ENCODE data around the gene CAMK1G.

CAMK1G gene

GRCh38 chr1:209655411-209656231, 72.1 kb downstream of the CAMK1G start:
- peaks cover 16% of the 10 kb centered on the region for H3K4me1 ChIP-seq (ENCODE audit: control insufficient read depth, insufficient read depth, low read length)
- H3K36me3 ChIP-seq (ENCODE audit: control insufficient read depth in 2 of 2, insufficient read depth in 2 of 2, low read length in 2 of 2): no peaks in the 10 kb centered on the region
- no peak overlapping the region for H3K4me3 ChIP-seq (ENCODE audit: low read length in 2 of 2)
- no peak overlapping the region for H3K27ac ChIP-seq (ENCODE audit: low read length)
- H3K27me3 ChIP-seq (ENCODE audit: control insufficient read depth in 1 of 2, insufficient read depth in 2 of 2, low read length in 2 of 2): no peaks in the 10 kb centered on the region
- no peak overlapping the region for H3K9ac ChIP-seq (ENCODE audit: low read length in 2 of 2)
- no peaks in the 10 kb centered on the region for H3K9me3 ChIP-seq (ENCODE audit: control insufficient read depth in 2 of 2, low read length in 2 of 2)

GRCh38 chr1:209657140-209657879, 73.8 kb downstream of the CAMK1G start:
- Histone ChIP-seq H3K4me3 (ENCODE audit: low read length in 2 of 2) (no peak overlapping the region), H3K27ac (ENCODE audit: low read length) (no peak overlapping the region), H3K4me1 (ENCODE audit: control insufficient read depth, insufficient read depth, low read length) (peaks cover 11% of the 10 kb centered on the region), H3K27me3 (ENCODE audit: control insufficient read depth in 1 of 2, insufficient read depth in 2 of 2, low read length in 2 of 2) (no peaks in the 10 kb centered on the region), H3K36me3 (ENCODE audit: control insufficient read depth in 2 of 2, insufficient read depth in 2 of 2, low read length in 2 of 2) (no peaks in the 10 kb centered on the region), H3K9ac (ENCODE audit: low read length in 2 of 2) (no peak overlapping the region), H3K9me3 (ENCODE audit: control insufficient read depth in 2 of 2, low read length in 2 of 2) (no peaks in the 10 kb centered on the region)

GRCh38 chr1:209657918-209658317, 74.4 kb downstream of the CAMK1G start:
- Histone ChIP-seq H3K27ac (ENCODE audit: low read length) (no peak overlapping the region), H3K9me3 (ENCODE audit: control insufficient read depth in 2 of 2, low read length in 2 of 2) (no peaks in the 10 kb centered on the region), H3K27me3 (ENCODE audit: control insufficient read depth in 1 of 2, insufficient read depth in 2 of 2, low read length in 2 of 2) (no peaks in the 10 kb centered on the region), H3K4me3 (ENCODE audit: low read length in 2 of 2) (no peak overlapping the region), H3K4me1 (ENCODE audit: control insufficient read depth, insufficient read depth, low read length) (peaks cover 6% of the 10 kb centered on the region), H3K36me3 (ENCODE audit: control insufficient read depth in 2 of 2, insufficient read depth in 2 of 2, low read length in 2 of 2) (no peaks in the 10 kb centered on the region), H3K9ac (ENCODE audit: low read length in 2 of 2) (no peak overlapping the region)

GRCh38 chr1:209659909-209660308, 76.4 kb downstream of the CAMK1G start:
- H3K27ac ChIP-seq (ENCODE audit: low read length): no peak overlapping the region
- no peaks in the 10 kb centered on the region for H3K27me3 ChIP-seq (ENCODE audit: control insufficient read depth in 1 of 2, insufficient read depth in 2 of 2, low read length in 2 of 2)
- H3K9ac ChIP-seq (ENCODE audit: low read length in 2 of 2): no peak overlapping the region
- H3K9me3 ChIP-seq (ENCODE audit: control insufficient read depth in 2 of 2, low read length in 2 of 2): no peaks in the 10 kb centered on the region
- H3K4me3 ChIP-seq (ENCODE audit: low read length in 2 of 2): no peak overlapping the region
- no peaks in the 10 kb centered on the region for H3K4me1 ChIP-seq (ENCODE audit: control insufficient read depth, insufficient read depth, low read length)
- no peaks in the 10 kb centered on the region for H3K36me3 ChIP-seq (ENCODE audit: control insufficient read depth in 2 of 2, insufficient read depth in 2 of 2, low read length in 2 of 2)

- Histone ChIP-seq H3K4me3 (ENCODE audit: low read length in 2 of 2) (no peak overlapping the region), H3K9me3 (ENCODE audit: control insufficient read depth in 2 of 2, low read length in 2 of 2) (no peaks in the 10 kb centered on the region), H3K36me3 (ENCODE audit: control insufficient read depth in 2 of 2, insufficient read depth in 2 of 2, low read length in 2 of 2) (no peaks in the 10 kb centered on the region), H3K27me3 (ENCODE audit: control insufficient read depth in 1 of 2, insufficient read depth in 2 of 2, low read length in 2 of 2) (no peaks in the 10 kb centered on the region), H3K27ac (ENCODE audit: low read length) (no peak overlapping the region), H3K9ac (ENCODE audit: low read length in 2 of 2) (no peak overlapping the region), H3K4me1 (ENCODE audit: control insufficient read depth, insufficient read depth, low read length) (no peaks in the 10 kb centered on the region)
Observed at GRCh38 chr1:209661071-209661470, 77.6 kb downstream of the CAMK1G start.

- Histone ChIP-seq H3K27ac (ENCODE audit: low read length) (no peak overlapping the region), H3K4me1 (ENCODE audit: control insufficient read depth, insufficient read depth, low read length) (no peaks in the 10 kb centered on the region), H3K9me3 (ENCODE audit: control insufficient read depth in 2 of 2, low read length in 2 of 2) (no peaks in the 10 kb centered on the region), H3K27me3 (ENCODE audit: control insufficient read depth in 1 of 2, insufficient read depth in 2 of 2, low read length in 2 of 2) (no peaks in the 10 kb centered on the region), H3K9ac (ENCODE audit: low read length in 2 of 2) (no peak overlapping the region), H3K36me3 (ENCODE audit: control insufficient read depth in 2 of 2, insufficient read depth in 2 of 2, low read length in 2 of 2) (no peaks in the 10 kb centered on the region), H3K4me3 (ENCODE audit: low read length in 2 of 2) (no peak overlapping the region)
Observed at GRCh38 chr1:209662879-209663327, 79.4 kb downstream of the CAMK1G start.

Data from stomach smooth muscle (tissue), 2 donors.